ENCODE data around the gene MB.

DNA sequence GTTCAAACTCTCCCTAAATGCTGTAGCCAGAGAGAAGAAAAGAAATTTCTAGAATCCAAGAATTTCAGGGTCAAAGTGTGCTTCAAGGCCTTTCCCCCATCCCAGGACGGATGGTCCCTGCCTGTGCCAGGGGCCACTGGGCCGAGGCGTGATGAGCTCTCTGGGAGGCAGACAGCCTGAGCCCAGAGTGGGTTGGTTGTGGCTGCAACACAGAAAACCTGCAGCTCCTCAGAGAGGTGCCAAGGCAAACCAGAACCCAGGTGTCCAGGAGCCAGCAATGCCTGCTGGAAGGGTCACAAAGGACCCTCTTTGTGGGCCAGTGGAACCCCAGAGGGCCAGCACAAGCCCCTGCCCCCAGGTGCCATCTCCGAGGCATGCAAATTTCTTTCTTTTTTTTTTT, 28.5 kb upstream of the MB start:
- TF ChIP-seq, protein P1, sequence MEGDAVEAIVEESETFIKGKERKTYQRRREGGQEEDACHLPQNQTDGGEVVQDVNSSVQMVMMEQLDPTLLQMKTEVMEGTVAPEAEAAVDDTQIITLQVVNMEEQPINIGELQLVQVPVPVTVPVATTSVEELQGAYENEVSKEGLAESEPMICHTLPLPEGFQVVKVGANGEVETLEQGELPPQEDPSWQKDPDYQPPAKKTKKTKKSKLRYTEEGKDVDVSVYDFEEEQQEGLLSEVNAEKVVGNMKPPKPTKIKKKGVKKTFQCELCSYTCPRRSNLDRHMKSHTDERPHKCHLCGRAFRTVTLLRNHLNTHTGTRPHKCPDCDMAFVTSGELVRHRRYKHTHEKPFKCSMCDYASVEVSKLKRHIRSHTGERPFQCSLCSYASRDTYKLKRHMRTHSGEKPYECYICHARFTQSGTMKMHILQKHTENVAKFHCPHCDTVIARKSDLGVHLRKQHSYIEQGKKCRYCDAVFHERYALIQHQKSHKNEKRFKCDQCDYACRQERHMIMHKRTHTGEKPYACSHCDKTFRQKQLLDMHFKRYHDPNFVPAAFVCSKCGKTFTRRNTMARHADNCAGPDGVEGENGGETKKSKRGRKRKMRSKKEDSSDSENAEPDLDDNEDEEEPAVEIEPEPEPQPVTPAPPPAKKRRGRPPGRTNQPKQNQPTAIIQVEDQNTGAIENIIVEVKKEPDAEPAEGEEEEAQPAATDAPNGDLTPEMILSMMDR (IDR thresholded peaks at IDR 0.05; ENCODE audit: low read depth, low read length, missing input control) = no peak
- TF ChIP-seq, protein P2, sequence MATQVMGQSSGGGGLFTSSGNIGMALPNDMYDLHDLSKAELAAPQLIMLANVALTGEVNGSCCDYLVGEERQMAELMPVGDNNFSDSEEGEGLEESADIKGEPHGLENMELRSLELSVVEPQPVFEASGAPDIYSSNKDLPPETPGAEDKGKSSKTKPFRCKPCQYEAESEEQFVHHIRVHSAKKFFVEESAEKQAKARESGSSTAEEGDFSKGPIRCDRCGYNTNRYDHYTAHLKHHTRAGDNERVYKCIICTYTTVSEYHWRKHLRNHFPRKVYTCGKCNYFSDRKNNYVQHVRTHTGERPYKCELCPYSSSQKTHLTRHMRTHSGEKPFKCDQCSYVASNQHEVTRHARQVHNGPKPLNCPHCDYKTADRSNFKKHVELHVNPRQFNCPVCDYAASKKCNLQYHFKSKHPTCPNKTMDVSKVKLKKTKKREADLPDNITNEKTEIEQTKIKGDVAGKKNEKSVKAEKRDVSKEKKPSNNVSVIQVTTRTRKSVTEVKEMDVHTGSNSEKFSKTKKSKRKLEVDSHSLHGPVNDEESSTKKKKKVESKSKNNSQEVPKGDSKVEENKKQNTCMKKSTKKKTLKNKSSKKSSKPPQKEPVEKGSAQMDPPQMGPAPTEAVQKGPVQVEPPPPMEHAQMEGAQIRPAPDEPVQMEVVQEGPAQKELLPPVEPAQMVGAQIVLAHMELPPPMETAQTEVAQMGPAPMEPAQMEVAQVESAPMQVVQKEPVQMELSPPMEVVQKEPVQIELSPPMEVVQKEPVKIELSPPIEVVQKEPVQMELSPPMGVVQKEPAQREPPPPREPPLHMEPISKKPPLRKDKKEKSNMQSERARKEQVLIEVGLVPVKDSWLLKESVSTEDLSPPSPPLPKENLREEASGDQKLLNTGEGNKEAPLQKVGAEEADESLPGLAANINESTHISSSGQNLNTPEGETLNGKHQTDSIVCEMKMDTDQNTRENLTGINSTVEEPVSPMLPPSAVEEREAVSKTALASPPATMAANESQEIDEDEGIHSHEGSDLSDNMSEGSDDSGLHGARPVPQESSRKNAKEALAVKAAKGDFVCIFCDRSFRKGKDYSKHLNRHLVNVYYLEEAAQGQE (IDR thresholded peaks at IDR 0.05) = no peak
- TF ChIP-seq, protein P3, sequence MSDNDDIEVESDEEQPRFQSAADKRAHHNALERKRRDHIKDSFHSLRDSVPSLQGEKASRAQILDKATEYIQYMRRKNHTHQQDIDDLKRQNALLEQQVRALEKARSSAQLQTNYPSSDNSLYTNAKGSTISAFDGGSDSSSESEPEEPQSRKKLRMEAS (IDR thresholded peaks at IDR 0.05) = no peak
- TF ChIP-seq RXRA (IDR thresholded peaks at IDR 0.05) (no peak), RAD21 (IDR thresholded peaks at IDR 0.05) (no peak), EGR1 (IDR thresholded peaks at IDR 0.05; ENCODE audit: low read depth in 2 of 2) (no peak), YY1 (IDR thresholded peaks at IDR 0.05) (no peak), NR2F2 (IDR thresholded peaks at IDR 0.05) (no peak), HNF4A (conservative IDR thresholded peaks at IDR 0.05) (no peak)
- TF ChIP-seq, protein P4, sequence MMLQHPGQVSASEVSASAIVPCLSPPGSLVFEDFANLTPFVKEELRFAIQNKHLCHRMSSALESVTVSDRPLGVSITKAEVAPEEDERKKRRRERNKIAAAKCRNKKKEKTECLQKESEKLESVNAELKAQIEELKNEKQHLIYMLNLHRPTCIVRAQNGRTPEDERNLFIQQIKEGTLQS (IDR thresholded peaks at IDR 0.05) = no peak

Data from liver (tissue), 3 donors.